Natural killer cell (primary cell): ENCODE measurements around the gene RAPGEF2. TPM values are rescaled to one million over a fixed set of nuclear protein-coding genes. Genes with fewer than 3 reads are reported as not detected.

Experiments used
- ATAC-seq, 3 donors: fragments of 150-1000 bp in 2 of 3; fragments of 200-7000 bp in 1 of 3; cut with Tn5 transposase; 1 replicate in 1 of 3; 2 replicates in 2 of 3; pipeline ENCODE4 v1.10.0; 2021; ENCODE audit warnings: mild to moderate bottlenecking in 2 of 3, moderate library complexity in 2 of 3
- DNase-seq, 2 donors: peaks; one replicate each; pipeline versions ENCODE4 v3.0.0 to v3.0.0-alpha.2; 2013 to 2021; ENCODE audit warnings: mixed read lengths in 1 of 2
- H3K27ac ChIP-seq: one replicate; pipeline ENCODE4 v1.5.1; 2013; ENCODE audit warnings: mild to moderate bottlenecking, low read length
- H3K27me3 ChIP-seq: one replicate; pipeline ENCODE4 v1.6.1; 2013; ENCODE audit warnings: low read length; ENCODE audit not compliant: control insufficient read depth, insufficient read depth
- H3K36me3 ChIP-seq: one replicate; pipeline ENCODE4 v1.6.1; 2013; ENCODE audit warnings: low read length; ENCODE audit not compliant: control insufficient read depth, insufficient read depth
- H3K4me1 ChIP-seq: one replicate; pipeline ENCODE4 v1.6.1; 2013; ENCODE audit warnings: low read length; ENCODE audit not compliant: control insufficient read depth, insufficient read depth
- H3K4me3 ChIP-seq: one replicate; pipeline ENCODE4 v1.5.1; 2013; ENCODE audit warnings: low read length
- H3K9me3 ChIP-seq: one replicate; pipeline ENCODE4 v1.6.1; 2013; ENCODE audit warnings: low read length; ENCODE audit not compliant: control insufficient read depth, insufficient read depth
- H3K27ac Mint-ChIP-seq, 2 donors: one replicate each; pipeline ENCODE4 v1.8.0; 2022; ENCODE audit warnings: mild to moderate bottlenecking in 2 of 2, mixed read lengths in 2 of 2, moderate library complexity in 1 of 2
- H3K27me3 Mint-ChIP-seq, 2 donors: one replicate each; pipeline ENCODE4 v1.8.0; 2022; ENCODE audit warnings: low read depth in 2 of 2, mixed read lengths in 2 of 2
- H3K36me3 Mint-ChIP-seq: one replicate; pipeline ENCODE4 v1.8.0; 2022; ENCODE audit warnings: mixed read lengths
- H3K4me1 Mint-ChIP-seq, 2 donors: one replicate each; pipeline ENCODE4 v1.8.0; 2022; ENCODE audit warnings: mixed read lengths in 2 of 2
- H3K4me3 Mint-ChIP-seq: one replicate; pipeline ENCODE4 v1.8.0; 2022; ENCODE audit warnings: mild to moderate bottlenecking, moderate library complexity, mixed read lengths
- H3K9me3 Mint-ChIP-seq, 2 donors: one replicate each; pipeline ENCODE4 v1.8.0; 2022; ENCODE audit warnings: mixed read lengths in 2 of 2
- WGBS: methylation state at CpG from one replicate; pipeline ENCODE4 v1.1.7; 2013; ENCODE audit warnings: missing lambda C conversion rate; ENCODE audit not compliant: insufficient coverage; 5-methylcytosine and 5-hydroxymethylcytosine counted together
- intact Hi-C: fragments of 100-400 bp; cut with micrococcal nuclease; formaldehyde crosslinking; loops from one replicate; pipeline ENCODE4 v1.14.2; 2022
- total RNA-seq, 4 donors: library from RNA; stranded (reverse); fragments of 120-200 nt in 1 of 4; gene quantifications; one replicate each; pipeline versions ENCODE4 v1.2.3 to v1.2.4, GENCODE V29; 2013 to 2022
- TF ChIP-seq, protein P1 (sequence below): fragments of 200-600 bp; IDR thresholded peaks from one replicate; pipeline ENCODE4 v1.8.0; 2022; ENCODE audit warnings: antibody characterized with exemption

Gene RAPGEF2
- total RNA-seq, 3 donors from 2014 or later (not counting 1 experiment from before 2014, with no cell fraction given), result 21.9 to 55.6 (median 27.6) TPM

DNA sequence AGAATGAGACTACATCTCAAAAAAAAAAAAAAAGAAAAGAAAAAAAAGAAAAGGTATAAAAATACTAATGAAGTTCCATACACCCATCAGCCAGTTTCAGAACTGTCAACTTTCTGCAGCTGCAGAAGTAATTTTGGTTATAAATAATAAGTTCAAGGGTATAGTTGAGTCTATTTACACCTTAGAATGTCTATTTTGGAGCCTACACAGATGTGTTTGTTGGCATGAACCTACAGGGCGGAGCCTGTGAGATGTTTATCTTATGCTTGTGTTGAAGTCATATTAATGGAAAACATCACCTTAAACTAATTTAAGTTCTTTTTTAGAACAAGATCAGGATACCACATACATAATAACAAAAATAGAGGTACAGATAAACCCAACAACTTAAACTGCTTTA is 85.8 kb downstream of the RAPGEF2 start:
- Mint-ChIP-seq H3K27me3 (no peaks in the 10 kb centered on the region), H3K27ac (no peak overlapping the region), H3K4me3 (no peak overlapping the region), H3K4me1 (peaks cover 9 to 13% of the 10 kb centered on the region in 2 donors), H3K36me3 (no peaks in the 10 kb centered on the region), H3K9me3 (no peaks in the 10 kb centered on the region)
- no peak overlapping the region for H3K4me3 ChIP-seq
- TF ChIP-seq, protein P1, sequence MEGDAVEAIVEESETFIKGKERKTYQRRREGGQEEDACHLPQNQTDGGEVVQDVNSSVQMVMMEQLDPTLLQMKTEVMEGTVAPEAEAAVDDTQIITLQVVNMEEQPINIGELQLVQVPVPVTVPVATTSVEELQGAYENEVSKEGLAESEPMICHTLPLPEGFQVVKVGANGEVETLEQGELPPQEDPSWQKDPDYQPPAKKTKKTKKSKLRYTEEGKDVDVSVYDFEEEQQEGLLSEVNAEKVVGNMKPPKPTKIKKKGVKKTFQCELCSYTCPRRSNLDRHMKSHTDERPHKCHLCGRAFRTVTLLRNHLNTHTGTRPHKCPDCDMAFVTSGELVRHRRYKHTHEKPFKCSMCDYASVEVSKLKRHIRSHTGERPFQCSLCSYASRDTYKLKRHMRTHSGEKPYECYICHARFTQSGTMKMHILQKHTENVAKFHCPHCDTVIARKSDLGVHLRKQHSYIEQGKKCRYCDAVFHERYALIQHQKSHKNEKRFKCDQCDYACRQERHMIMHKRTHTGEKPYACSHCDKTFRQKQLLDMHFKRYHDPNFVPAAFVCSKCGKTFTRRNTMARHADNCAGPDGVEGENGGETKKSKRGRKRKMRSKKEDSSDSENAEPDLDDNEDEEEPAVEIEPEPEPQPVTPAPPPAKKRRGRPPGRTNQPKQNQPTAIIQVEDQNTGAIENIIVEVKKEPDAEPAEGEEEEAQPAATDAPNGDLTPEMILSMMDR, result no peak
- WGBS, result no CpG with 5 or more reads among the region's 1 CpG
- H3K27me3 ChIP-seq, result no peaks in the 10 kb centered on the region
- no peaks in the 10 kb centered on the region for H3K36me3 ChIP-seq
- no peaks in the 10 kb centered on the region for H3K4me1 ChIP-seq
- intact Hi-C loops, result no loop called here
- DNase-seq (no peak), ATAC-seq (no peak)
- H3K27ac ChIP-seq, result no peak overlapping the region
- H3K9me3 ChIP-seq, result no peaks in the 10 kb centered on the region

DNA sequence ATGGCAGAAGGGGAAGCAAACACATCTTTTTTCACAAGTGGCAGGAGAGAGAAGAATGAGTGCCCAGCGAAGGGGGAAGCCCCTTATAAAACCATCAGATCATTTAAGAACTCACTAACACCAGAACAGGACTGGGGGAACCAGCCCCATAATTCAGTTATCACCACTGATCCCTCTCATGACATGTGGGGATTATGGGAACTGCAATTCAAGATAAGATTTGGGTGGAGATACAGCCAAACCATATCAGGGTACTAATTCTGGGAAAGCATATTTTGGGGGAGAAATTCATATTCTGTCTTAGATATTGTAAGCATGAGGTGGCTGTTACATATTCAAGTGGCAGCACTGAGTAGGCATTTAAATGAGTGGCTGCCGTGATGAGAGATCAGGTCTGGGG is 87.8 kb downstream of the RAPGEF2 start:
- peaks cover 1% of the 10 kb centered on the region in 2 donors for H3K4me1 Mint-ChIP-seq
- no peaks in the 10 kb centered on the region for H3K9me3 ChIP-seq

DNA sequence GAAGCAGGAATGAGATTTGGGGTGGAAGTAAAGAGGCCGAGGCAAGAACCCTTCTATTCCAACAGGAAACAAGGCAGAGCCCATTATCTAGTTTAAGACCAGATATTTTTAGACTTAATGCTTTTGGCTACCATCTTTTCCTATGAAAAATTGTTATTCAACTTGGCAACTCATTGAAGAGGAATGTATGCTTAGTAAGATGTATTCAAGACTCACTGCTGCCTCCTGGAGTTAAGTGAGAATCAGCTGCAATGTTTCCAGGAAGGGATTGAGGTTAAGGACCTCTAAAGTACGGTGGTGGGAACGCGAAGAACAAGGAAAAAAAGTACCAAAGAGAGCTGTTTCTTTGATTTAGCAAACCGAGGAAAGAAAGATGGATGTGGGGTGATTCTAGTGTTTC is 89.1 kb downstream of the RAPGEF2 start:
- Histone ChIP-seq H3K36me3 (no peaks in the 10 kb centered on the region), H3K27me3 (no peaks in the 10 kb centered on the region), H3K9me3 (no peaks in the 10 kb centered on the region), H3K4me1 (no peaks in the 10 kb centered on the region), H3K4me3 (no peak overlapping the region), H3K27ac (no peak overlapping the region)
- TF ChIP-seq, protein P1, result no peak
- WGBS, result 76% methylated on average over 4 of the region's 5 CpGs
- Mint-ChIP-seq H3K4me1 (no peaks in the 10 kb centered on the region), H3K9me3 (no peaks in the 10 kb centered on the region), H3K27ac (no peak overlapping the region), H3K4me3 (no peak overlapping the region), H3K27me3 (no peaks in the 10 kb centered on the region), H3K36me3 (no peaks in the 10 kb centered on the region)
- ATAC-seq (no peak), DNase-seq (no peak)
- intact Hi-C loops, result no loop called here

More for the DNA sequence above, 87.8 kb downstream of the RAPGEF2 start:
- Histone ChIP-seq H3K4me3 (no peak overlapping the region), H3K27ac (no peak overlapping the region), H3K27me3 (no peaks in the 10 kb centered on the region), H3K36me3 (no peaks in the 10 kb centered on the region), H3K4me1 (no peaks in the 10 kb centered on the region)
- no peak overlapping the region for H3K27ac Mint-ChIP-seq
- no peaks in the 10 kb centered on the region for H3K9me3 Mint-ChIP-seq
- TF ChIP-seq, protein P1, result no peak
- 92% methylated on average over 1 of the region's 2 CpGs for WGBS
- no peaks in the 10 kb centered on the region for H3K27me3 Mint-ChIP-seq
- intact Hi-C loops, result no loop called here
- no peak overlapping the region for H3K4me3 Mint-ChIP-seq
- no peak for ATAC-seq
- no peak for DNase-seq
- H3K36me3 Mint-ChIP-seq, result no peaks in the 10 kb centered on the region

DNA sequence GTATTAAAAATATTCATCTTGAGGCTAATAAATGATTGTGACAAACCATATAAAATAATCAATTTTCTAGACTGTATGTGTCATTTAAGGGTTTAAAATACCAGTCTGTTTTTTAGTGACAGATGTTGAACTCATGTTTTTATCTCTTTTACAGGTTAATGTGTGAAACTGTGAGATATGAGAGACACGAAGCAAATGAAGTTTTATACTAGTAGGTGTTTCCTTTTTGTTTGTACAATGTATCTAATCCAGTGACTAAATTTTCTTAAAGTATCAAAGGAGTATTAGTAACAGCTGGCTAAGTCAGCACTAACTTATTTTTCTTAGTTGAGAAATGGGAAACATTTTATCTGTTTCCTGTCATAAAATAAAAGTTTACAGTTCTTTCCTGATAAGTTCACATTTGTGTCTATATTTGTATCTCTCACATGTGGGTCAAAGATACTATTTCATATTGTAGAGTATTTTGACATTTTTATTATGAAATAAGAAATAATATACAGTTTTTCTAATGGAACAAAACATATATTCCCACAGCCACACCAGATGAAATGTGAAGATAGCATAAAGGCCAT is 90.3 kb downstream of the RAPGEF2 start:
- Mint-ChIP-seq H3K9me3 (no peaks in the 10 kb centered on the region), H3K27ac (no peak overlapping the region), H3K27me3 (no peaks in the 10 kb centered on the region), H3K4me3 (no peak overlapping the region), H3K4me1 (no peaks in the 10 kb centered on the region), H3K36me3 (no peaks in the 10 kb centered on the region)
- ATAC-seq (no peak), DNase-seq (no peak)
- TF ChIP-seq, protein P1, result no peak
- 10% methylated on average over 1 of the region's 1 CpG for WGBS
- no peak overlapping the region for H3K27ac ChIP-seq
- no peaks in the 10 kb centered on the region for H3K9me3 ChIP-seq
- H3K27me3 ChIP-seq, result no peaks in the 10 kb centered on the region
- intact Hi-C loops, result no loop called here
- no peaks in the 10 kb centered on the region for H3K36me3 ChIP-seq
- H3K4me1 ChIP-seq, result no peaks in the 10 kb centered on the region
- H3K4me3 ChIP-seq, result no peak overlapping the region
